Panc1 (cell line): ENCODE measurements around the gene TGFBI.

Source experiments
- SIN3A ChIP-seq: IDR thresholded peaks from 2 replicates; pipeline ENCODE4 v1.6.1; 2012; ENCODE audit warnings: low read depth, mild to moderate bottlenecking, low read length, moderate library complexity, borderline replicate concordance; ENCODE audit not compliant: insufficient read depth
- TF ChIP-seq, protein P1 (sequence below), 2 experiments: IDR thresholded peaks; 2 replicates each; pipeline ENCODE4 v1.6.1; 2011 to 2012; ENCODE audit warnings: low read depth in 2 of 2, control low read depth in 1 of 2, low read length in 1 of 2, mild to moderate bottlenecking in 1 of 2, moderate library complexity in 1 of 2; ENCODE audit not compliant: insufficient read depth in 1 of 2

DNA sequence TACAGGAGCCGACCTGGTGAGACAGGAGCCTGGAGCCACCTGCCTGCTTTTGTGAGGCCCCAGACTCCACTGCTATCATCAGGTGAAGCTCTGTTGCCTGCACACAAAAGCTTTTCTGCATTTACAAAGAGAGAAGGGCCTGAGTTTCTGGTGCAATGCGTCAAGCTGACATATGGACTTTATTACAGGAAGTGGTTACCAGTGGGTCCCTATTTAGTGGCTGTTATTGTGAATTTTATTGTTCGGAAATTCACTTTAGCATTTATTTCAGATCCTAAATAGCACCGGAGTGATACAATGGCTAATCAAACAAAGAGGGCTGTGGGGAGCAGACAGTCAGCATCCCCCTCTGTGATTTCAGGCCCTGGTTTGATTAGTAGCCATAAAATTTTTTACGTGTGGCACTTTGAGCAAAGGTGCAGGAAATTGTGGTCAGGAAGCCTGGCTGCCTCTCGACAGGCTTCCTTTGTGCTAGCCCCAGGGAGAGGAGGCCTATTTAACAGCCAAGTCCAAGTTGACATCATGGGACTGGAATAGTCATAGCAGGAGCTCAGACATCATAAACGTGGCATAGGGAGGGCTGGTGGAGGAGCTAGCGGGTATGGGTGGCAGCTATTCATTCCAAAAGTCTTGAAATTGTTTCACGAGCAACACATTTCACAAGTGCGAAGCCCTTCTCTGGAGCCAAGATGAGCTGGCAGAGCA is 8.4 kb downstream of the TGFBI start:
- TF ChIP-seq, protein P1, sequence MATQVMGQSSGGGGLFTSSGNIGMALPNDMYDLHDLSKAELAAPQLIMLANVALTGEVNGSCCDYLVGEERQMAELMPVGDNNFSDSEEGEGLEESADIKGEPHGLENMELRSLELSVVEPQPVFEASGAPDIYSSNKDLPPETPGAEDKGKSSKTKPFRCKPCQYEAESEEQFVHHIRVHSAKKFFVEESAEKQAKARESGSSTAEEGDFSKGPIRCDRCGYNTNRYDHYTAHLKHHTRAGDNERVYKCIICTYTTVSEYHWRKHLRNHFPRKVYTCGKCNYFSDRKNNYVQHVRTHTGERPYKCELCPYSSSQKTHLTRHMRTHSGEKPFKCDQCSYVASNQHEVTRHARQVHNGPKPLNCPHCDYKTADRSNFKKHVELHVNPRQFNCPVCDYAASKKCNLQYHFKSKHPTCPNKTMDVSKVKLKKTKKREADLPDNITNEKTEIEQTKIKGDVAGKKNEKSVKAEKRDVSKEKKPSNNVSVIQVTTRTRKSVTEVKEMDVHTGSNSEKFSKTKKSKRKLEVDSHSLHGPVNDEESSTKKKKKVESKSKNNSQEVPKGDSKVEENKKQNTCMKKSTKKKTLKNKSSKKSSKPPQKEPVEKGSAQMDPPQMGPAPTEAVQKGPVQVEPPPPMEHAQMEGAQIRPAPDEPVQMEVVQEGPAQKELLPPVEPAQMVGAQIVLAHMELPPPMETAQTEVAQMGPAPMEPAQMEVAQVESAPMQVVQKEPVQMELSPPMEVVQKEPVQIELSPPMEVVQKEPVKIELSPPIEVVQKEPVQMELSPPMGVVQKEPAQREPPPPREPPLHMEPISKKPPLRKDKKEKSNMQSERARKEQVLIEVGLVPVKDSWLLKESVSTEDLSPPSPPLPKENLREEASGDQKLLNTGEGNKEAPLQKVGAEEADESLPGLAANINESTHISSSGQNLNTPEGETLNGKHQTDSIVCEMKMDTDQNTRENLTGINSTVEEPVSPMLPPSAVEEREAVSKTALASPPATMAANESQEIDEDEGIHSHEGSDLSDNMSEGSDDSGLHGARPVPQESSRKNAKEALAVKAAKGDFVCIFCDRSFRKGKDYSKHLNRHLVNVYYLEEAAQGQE (IDR thresholded peaks at IDR 0.05; ENCODE audit: insufficient read depth in 1 of 2, low read depth in 2 of 2, low read length in 1 of 2) = no peak
- TF ChIP-seq SIN3A = no peak
